ENCODE measurements around the gene PRRC1. TPM values are rescaled to one million over a fixed set of nuclear protein-coding genes. Genes with fewer than 3 reads are reported as not detected.
A peak's percentile ranks its signal among the peaks of the same experiment; 100 is the strongest.

The PRRC1 gene
- total RNA-seq, 1 experiment from 2014 or later: 47.1 TPM

- H3K4me1 ChIP-seq (ENCODE audit: insufficient read depth, low read length, poor library complexity, severe bottlenecking): no peaks in the 10 kb centered on the region
- intact Hi-C loops (cut with micrococcal nuclease; ENCODE audit: unreplicated experiment): no loop called here
Observed at GRCh38 chr5:127486471-127486870, 31.0 kb upstream of the PRRC1 start.

GRCh38 chr5:127492854-127493738 lies 24.3 kb upstream of the PRRC1 start:
- no peak overlapping the region for H3K4me3 ChIP-seq (ENCODE audit: low read depth, low read length, poor library complexity, severe bottlenecking)
- DNase-seq (ENCODE audit: low spot score): peak; percentile 62
- no TSS peak for BruUV-seq (replicated peaks)
- H3K36me3 ChIP-seq (ENCODE audit: insufficient read depth, low read length, poor library complexity, severe bottlenecking): no peaks in the 10 kb centered on the region
- H3K9me3 ChIP-seq (ENCODE audit: low read depth, low read length, poor library complexity, severe bottlenecking): no peaks in the 10 kb centered on the region
- ChIA-PET POLR2A (ENCODE audit: low non-redundant PET) (no interaction called here), CTCF (no interaction called here)
- no peaks in the 10 kb centered on the region for H3K4me1 ChIP-seq (ENCODE audit: insufficient read depth, low read length, poor library complexity, severe bottlenecking)
- peaks cover 6% of the 10 kb centered on the region for H3K27me3 ChIP-seq (replicated peaks; ENCODE audit: insufficient read depth, low read depth, low read length, poor library complexity)
- no peak overlapping the region for H3K27ac ChIP-seq (ENCODE audit: low read depth, low read length, poor library complexity, severe bottlenecking)
- intact Hi-C loops (cut with micrococcal nuclease; ENCODE audit: unreplicated experiment): loop anchor here (1.0 to 5.0 kb wide), 2 partner anchors 203 to 836 kb away; partner anchors contain the start of gene MEGF10
- no peak for TF ChIP-seq EZH2 (IDR thresholded peaks at IDR 0.05; ENCODE audit: borderline replicate concordance, low read depth, low read length, poor library complexity, severe bottlenecking)
- TF ChIP-seq CTCF (conservative IDR thresholded peaks at IDR 0.05; ENCODE audit: low read depth, low read length): peak; percentile 94

More at GRCh38 chr5:127486471-127486870, 31.0 kb upstream of the PRRC1 start:
- ChIA-PET POLR2A (ENCODE audit: low non-redundant PET) (no interaction called here), CTCF (no interaction called here)
- Histone ChIP-seq H3K27me3 (replicated peaks; ENCODE audit: insufficient read depth, low read depth, low read length, poor library complexity) (peaks cover 6% of the 10 kb centered on the region), H3K36me3 (ENCODE audit: insufficient read depth, low read length, poor library complexity, severe bottlenecking) (no peaks in the 10 kb centered on the region), H3K27ac (ENCODE audit: low read depth, low read length, poor library complexity, severe bottlenecking) (no peak overlapping the region), H3K4me3 (ENCODE audit: low read depth, low read length, poor library complexity, severe bottlenecking) (no peak overlapping the region), H3K9me3 (ENCODE audit: low read depth, low read length, poor library complexity, severe bottlenecking) (no peaks in the 10 kb centered on the region)
- TF ChIP-seq EZH2 (IDR thresholded peaks at IDR 0.05; ENCODE audit: borderline replicate concordance, low read depth, low read length, poor library complexity, severe bottlenecking): no peak
- no peak for TF ChIP-seq CTCF (conservative IDR thresholded peaks at IDR 0.05; ENCODE audit: low read depth, low read length)
- no TSS peak for BruUV-seq (replicated peaks)
- no peak for DNase-seq (ENCODE audit: low spot score)

DNA sequence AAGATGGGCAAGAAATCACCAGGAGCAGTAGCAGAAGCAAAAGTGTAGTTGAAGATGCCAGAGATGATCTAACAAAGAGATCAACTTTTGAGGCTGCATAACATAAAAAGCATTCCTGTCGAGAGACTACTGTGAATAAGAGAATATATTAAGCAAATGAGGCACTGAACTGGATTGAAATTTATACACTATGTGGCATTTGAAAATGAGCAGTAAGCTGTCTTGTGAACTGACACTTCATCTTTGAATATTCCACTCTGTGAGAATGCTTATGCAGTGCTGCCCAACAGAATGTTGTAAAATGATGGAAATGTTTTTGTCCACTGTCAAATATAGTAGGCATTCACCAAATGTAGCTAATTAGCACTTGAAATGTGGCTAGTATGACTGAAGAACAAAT lies 18.9 kb upstream of the PRRC1 start:
- Histone ChIP-seq H3K27me3 (replicated peaks; ENCODE audit: insufficient read depth, low read depth, low read length, poor library complexity) (no peaks in the 10 kb centered on the region), H3K27ac (ENCODE audit: low read depth, low read length, poor library complexity, severe bottlenecking) (no peak overlapping the region), H3K4me3 (ENCODE audit: low read depth, low read length, poor library complexity, severe bottlenecking) (no peak overlapping the region), H3K9me3 (ENCODE audit: low read depth, low read length, poor library complexity, severe bottlenecking) (no peaks in the 10 kb centered on the region), H3K4me1 (ENCODE audit: insufficient read depth, low read length, poor library complexity, severe bottlenecking) (no peaks in the 10 kb centered on the region), H3K36me3 (ENCODE audit: insufficient read depth, low read length, poor library complexity, severe bottlenecking) (no peaks in the 10 kb centered on the region)
- intact Hi-C loops (cut with micrococcal nuclease; ENCODE audit: unreplicated experiment): no loop called here
- DNase-seq (ENCODE audit: low spot score): no peak
- TF ChIP-seq EZH2 (IDR thresholded peaks at IDR 0.05; ENCODE audit: borderline replicate concordance, low read depth, low read length, poor library complexity, severe bottlenecking) (no peak), CTCF (conservative IDR thresholded peaks at IDR 0.05; ENCODE audit: low read depth, low read length) (no peak)
- CTCF ChIA-PET: no interaction called here
- POLR2A ChIA-PET (ENCODE audit: low non-redundant PET): no interaction called here
- BruUV-seq (replicated peaks): no TSS peak

All from A673 (cell line).